Spinal cord (tissue), 10 donors: Measurements from ENCODE around the gene XRCC1. TPM values are rescaled to one million over a fixed set of nuclear protein-coding genes. Genes with fewer than 3 reads are reported as not detected.
A peak's percentile ranks its signal among the peaks of the same experiment; 100 is the strongest.

ENCODE experiments used
- DNase-seq, 6 donors: peaks; one replicate each; pipeline versions ENCODE4 v3.0.0 to v3.0.0-alpha.2; 2013 to 2015; ENCODE audit warnings: low spot score in 6 of 6, low read depth in 4 of 6
- H3K27ac ChIP-seq: one replicate; pipeline ENCODE4 v1.5.1; 2013; ENCODE audit warnings: low read depth, low read length, control low read depth
- H3K27me3 ChIP-seq: one replicate; pipeline ENCODE4 v1.6.1; 2013; ENCODE audit warnings: low read length; ENCODE audit not compliant: control insufficient read depth, insufficient read depth
- H3K36me3 ChIP-seq: one replicate; pipeline ENCODE4 v1.6.1; 2013; ENCODE audit warnings: low read length; ENCODE audit not compliant: control insufficient read depth, insufficient read depth
- H3K4me1 ChIP-seq: one replicate; pipeline ENCODE4 v1.6.1; 2013; ENCODE audit warnings: low read length; ENCODE audit not compliant: control insufficient read depth, insufficient read depth
- H3K4me3 ChIP-seq: one replicate; pipeline ENCODE4 v1.5.1; 2013; ENCODE audit warnings: low read depth, low read length, control low read depth
- H3K9me3 ChIP-seq: one replicate; pipeline ENCODE4 v1.6.1; 2013; ENCODE audit warnings: low read length; ENCODE audit not compliant: control insufficient read depth, insufficient read depth
- WGBS: methylation state at CpG from one replicate; pipeline ENCODE4 v1.1.5; 2013; ENCODE audit warnings: missing lambda C conversion rate; ENCODE audit not compliant: insufficient coverage; 5-methylcytosine and 5-hydroxymethylcytosine counted together
- polyA plus RNA-seq, 2 donors: library from polyadenylated mRNA; unstranded; fragments of 120-200 nt; gene quantifications; one replicate each; pipeline ENCODE4 v1.2.1, GENCODE V29; 2013; ENCODE audit not compliant: insufficient read length in 2 of 2
- total RNA-seq, 2 donors: library from RNA; depleted of rRNA in 1 of 2; stranded (reverse); fragments of 120-200 nt in 1 of 2; fragments of >200 nt in 1 of 2; gene quantifications; one replicate each; pipeline versions ENCODE4 v1.2.3 to v1.2.4, GENCODE V29; 2013 to 2014
- donor health status: healthy.

Gene XRCC1
- total and polyA plus RNA-seq, 4 donors: 10.4 to 53.2 (median 46.9) TPM

DNA sequence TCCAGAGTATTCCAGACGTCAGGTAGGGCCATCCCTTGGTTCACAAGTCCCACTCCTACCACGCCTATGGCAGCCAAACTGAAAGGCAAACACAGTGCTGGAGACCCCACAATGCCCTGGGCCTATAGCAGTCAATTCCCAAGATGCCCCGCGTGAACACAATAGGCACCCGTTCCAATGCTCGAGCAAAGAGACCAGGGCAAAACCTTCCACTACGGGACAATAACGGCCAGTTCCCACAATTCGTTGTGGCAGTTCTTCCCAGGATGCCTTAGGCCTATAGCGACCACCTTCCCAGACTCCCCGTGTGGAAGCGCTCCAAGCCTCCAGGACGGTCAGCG is 43.6 kb upstream of the XRCC1 start:
- DNase-seq: peak in 2 of 6 donors; percentile 83 to 88

DNA sequence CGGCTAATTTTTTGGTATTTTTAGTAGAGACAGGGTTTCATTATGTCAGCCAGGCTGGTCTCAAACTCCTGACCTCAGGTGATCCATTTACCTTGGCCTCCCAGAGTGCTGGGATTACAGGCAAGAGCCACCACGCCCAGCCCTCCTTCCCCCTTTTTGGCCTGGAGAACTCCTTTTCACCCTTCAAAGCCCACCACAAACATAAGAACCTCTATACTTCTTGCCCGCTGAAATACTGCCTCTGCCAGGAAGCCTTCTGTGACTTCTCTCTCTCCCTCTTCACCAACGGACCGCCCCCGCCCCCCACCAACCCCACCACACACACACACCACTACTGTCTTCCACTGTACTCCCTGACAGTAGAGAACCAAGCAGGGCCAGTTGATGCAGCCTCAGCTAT is 41.6 kb upstream of the XRCC1 start:
- Histone ChIP-seq H3K4me1 (peaks cover 27% of the 10 kb centered on the region), H3K36me3 (peaks cover 38% of the 10 kb centered on the region), H3K9me3 (no peaks in the 10 kb centered on the region), H3K27me3 (no peaks in the 10 kb centered on the region), H3K27ac (no peak overlapping the region), H3K4me3 (no peak overlapping the region)
- WGBS: 88% methylated on average over 5 of the region's 6 CpGs
- DNase-seq: no peak

More for the DNA sequence above, 43.6 kb upstream of the XRCC1 start:
- Histone ChIP-seq H3K9me3 (no peaks in the 10 kb centered on the region), H3K27me3 (no peaks in the 10 kb centered on the region), H3K4me3 (peak overlapping the region; percentile 82), H3K27ac (peak overlapping the region; percentile 98), H3K4me1 (peaks cover 27% of the 10 kb centered on the region), H3K36me3 (peaks cover 38% of the 10 kb centered on the region)
- 1% methylated on average over 14 of the region's 14 CpGs for WGBS

DNA sequence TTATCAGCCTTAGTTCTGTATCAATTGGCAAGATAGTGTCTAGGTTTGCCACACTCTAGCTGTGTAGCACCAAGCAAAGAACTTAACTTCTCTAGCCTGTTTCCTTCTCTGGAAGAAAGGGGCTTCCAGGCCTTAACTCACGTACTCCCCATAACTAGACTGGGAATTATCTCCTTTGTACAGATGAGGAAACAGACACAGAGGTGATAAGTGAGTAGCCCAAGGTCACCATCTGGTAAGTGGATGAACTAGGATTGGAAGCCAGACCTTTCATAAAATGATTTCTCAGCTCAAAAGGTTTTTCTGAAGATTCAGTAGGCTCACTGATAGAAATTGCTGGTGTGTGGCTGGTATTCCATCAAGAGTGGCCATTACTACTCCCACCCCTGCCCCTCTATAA is 41.0 kb upstream of the XRCC1 start:
- no peak overlapping the region for H3K4me3 ChIP-seq
- no CpG with 5 or more reads among the region's 1 CpG for WGBS
- H3K4me1 ChIP-seq: peaks cover 27% of the 10 kb centered on the region
- no peak overlapping the region for H3K27ac ChIP-seq
- peaks cover 44% of the 10 kb centered on the region for H3K36me3 ChIP-seq
- no peaks in the 10 kb centered on the region for H3K27me3 ChIP-seq
- no peaks in the 10 kb centered on the region for H3K9me3 ChIP-seq
- DNase-seq: no peak

GRCh38 chr19:43612374-43612773 is 37.0 kb upstream of the XRCC1 start:
- H3K36me3 ChIP-seq: peaks cover 70% of the 10 kb centered on the region
- 95% methylated on average over 10 of the region's 12 CpGs for WGBS
- H3K4me3 ChIP-seq: no peak overlapping the region
- no peak for DNase-seq
- H3K4me1 ChIP-seq: peaks cover 8% of the 10 kb centered on the region
- H3K9me3 ChIP-seq: no peaks in the 10 kb centered on the region
- no peak overlapping the region for H3K27ac ChIP-seq
- no peaks in the 10 kb centered on the region for H3K27me3 ChIP-seq

DNA sequence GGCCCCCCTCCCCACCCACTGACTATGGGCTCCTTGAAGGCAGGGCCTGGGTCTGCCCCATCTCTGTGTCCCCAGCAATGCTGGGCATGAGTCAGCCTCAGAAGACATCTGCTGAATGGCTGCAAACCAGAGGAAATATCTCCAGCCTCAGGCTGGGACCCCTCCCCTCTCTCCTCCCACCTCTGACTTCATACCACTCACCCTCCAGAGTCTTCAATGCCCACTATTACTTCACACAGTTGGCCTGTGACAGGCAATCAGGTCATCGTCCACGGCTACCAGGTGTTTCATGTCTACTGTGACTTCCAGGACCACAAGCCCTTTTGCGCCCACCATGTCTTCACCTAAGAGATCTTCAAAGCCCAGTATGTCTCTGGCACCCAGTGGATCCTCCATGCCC is 36.5 kb upstream of the XRCC1 start, which contains the start of gene SRRM5:
SRRM5 (plus strand) TSS at position 301 of the 400 bp plus-strand sequence; CDS start at position 335, 34 bp downstream.
- no peak within 1 kb of the TSS for H3K4me3 ChIP-seq
- peaks cover 5% of the 10 kb centered on the region for H3K4me1 ChIP-seq
- 100% methylated on average over 3 of the region's 3 CpGs for WGBS
- no peak for DNase-seq
- H3K27me3 ChIP-seq: no peaks in the 10 kb centered on the region
- H3K9me3 ChIP-seq: no peaks in the 10 kb centered on the region
- no peak within 1 kb of the TSS for H3K27ac ChIP-seq
- H3K36me3 ChIP-seq: peaks cover 72% of the 10 kb centered on the region

GRCh38 chr19:43610493-43610892 is 35.2 kb upstream of the XRCC1 start:
- 25% methylated on average over 1 of the region's 3 CpGs for WGBS
- Histone ChIP-seq H3K27me3 (no peaks in the 10 kb centered on the region), H3K36me3 (peaks cover 81% of the 10 kb centered on the region), H3K9me3 (no peaks in the 10 kb centered on the region), H3K4me3 (no peak overlapping the region), H3K27ac (no peak overlapping the region), H3K4me1 (peaks cover 5% of the 10 kb centered on the region)
- no peak for DNase-seq

GRCh38 chr19:43609872-43610271 is 34.5 kb upstream of the XRCC1 start:
- Histone ChIP-seq H3K4me3 (no peak overlapping the region), H3K4me1 (peaks cover 5% of the 10 kb centered on the region), H3K36me3 (peaks cover 79% of the 10 kb centered on the region), H3K27ac (no peak overlapping the region), H3K9me3 (no peaks in the 10 kb centered on the region), H3K27me3 (no peaks in the 10 kb centered on the region)
- 80% methylated on average over 6 of the region's 7 CpGs for WGBS
- no peak for DNase-seq

- Histone ChIP-seq H3K4me1 (peaks cover 5% of the 10 kb centered on the region), H3K4me3 (no peak overlapping the region), H3K9me3 (no peaks in the 10 kb centered on the region), H3K27ac (no peak overlapping the region), H3K27me3 (no peaks in the 10 kb centered on the region), H3K36me3 (peaks cover 61% of the 10 kb centered on the region)
- WGBS: 79% methylated on average over 18 of the region's 28 CpGs
- no peak for DNase-seq
Observed at GRCh38 chr19:43607238-43608205, 32.2 kb upstream of the XRCC1 start.

- WGBS: 78% methylated on average over 5 of the region's 7 CpGs
- Histone ChIP-seq H3K4me1 (peaks cover 5% of the 10 kb centered on the region), H3K36me3 (peaks cover 59% of the 10 kb centered on the region), H3K4me3 (no peak overlapping the region), H3K27me3 (no peaks in the 10 kb centered on the region), H3K27ac (no peak overlapping the region), H3K9me3 (no peaks in the 10 kb centered on the region)
- peak in 2 of 6 donors; percentile 19 to 76 for DNase-seq
Observed at GRCh38 chr19:43606569-43607229, 31.4 kb upstream of the XRCC1 start.
